Measurements from ENCODE around the gene PAX1. TPM values are rescaled to one million over a fixed set of nuclear protein-coding genes. Genes with fewer than 3 reads are reported as not detected.

The PAX1 gene
- total RNA-seq = under 1 TPM in 1 of 9 donors, not detected in 8; 0.44 TPM
- not detected for polyA plus RNA-seq
- long read RNA-seq, donor 1 = 0 reads
- long read RNA-seq, donor 2 = 0 reads
- long read RNA-seq, donor 3 = 0 reads

DNA sequence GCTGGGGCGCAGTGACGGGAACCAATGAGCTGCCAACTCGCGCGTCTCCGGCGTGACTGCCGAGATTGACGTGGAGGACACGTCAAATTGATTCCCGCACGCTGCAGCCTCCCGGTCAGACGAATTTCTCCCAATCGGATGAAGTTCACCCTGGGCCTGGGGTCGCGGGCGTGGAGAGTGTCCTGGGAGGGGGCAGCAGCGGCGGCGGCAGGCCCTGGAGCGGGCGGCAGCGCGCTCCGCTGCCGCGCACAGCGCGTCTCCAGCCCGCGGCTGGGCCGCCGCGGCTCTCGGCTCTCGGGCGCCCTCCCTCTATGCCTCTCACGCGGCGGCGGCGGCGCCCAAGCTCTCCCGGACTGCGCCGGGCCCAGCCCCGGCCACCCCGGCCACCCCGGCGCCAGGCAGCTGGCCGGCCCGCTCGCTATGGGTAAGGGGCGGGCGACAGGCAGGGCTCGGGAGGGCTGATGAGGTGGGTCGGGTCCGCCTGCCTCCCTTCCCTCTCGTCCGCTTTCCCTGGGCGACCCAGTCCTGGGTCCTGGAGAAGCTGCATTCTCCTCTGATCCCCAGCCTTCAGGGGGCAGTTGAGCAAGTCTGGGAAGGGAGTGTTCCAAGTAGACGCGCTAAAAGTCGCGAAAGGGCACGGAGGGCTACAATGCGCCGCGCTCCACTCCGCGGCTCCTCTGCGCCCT lies at the start of gene PAX1:
Gene PAX1, plus strand, starts transcription at position 90 of the 686 bp plus-strand sequence. Its CDS starts 49 bp downstream, at position 139.
- DNase-seq = no peak
- peak in 3 of 4 donors; percentile 31 to 71 (median 64) for ATAC-seq
- Histone ChIP-seq H3K36me3 (no peaks in the 10 kb centered on the region), H3K9me3 (no peaks in the 10 kb centered on the region), H3K4me3 (peak within 1 kb of the TSS in 5 of 12 donors; percentile 6 to 36 (median 26)), H3K27me3 (peaks cover 45 to 97% (median 93%) of the 10 kb centered on the region in 9 donors), H3K4me1 (peaks cover 0 to 45% (median 2%) of the 10 kb centered on the region in 12 donors), H3K27ac (no peak within 1 kb of the TSS)
- no peak for TF ChIP-seq POLR2A (IDR thresholded peaks at IDR 0.05)
- TF ChIP-seq, protein P1, sequence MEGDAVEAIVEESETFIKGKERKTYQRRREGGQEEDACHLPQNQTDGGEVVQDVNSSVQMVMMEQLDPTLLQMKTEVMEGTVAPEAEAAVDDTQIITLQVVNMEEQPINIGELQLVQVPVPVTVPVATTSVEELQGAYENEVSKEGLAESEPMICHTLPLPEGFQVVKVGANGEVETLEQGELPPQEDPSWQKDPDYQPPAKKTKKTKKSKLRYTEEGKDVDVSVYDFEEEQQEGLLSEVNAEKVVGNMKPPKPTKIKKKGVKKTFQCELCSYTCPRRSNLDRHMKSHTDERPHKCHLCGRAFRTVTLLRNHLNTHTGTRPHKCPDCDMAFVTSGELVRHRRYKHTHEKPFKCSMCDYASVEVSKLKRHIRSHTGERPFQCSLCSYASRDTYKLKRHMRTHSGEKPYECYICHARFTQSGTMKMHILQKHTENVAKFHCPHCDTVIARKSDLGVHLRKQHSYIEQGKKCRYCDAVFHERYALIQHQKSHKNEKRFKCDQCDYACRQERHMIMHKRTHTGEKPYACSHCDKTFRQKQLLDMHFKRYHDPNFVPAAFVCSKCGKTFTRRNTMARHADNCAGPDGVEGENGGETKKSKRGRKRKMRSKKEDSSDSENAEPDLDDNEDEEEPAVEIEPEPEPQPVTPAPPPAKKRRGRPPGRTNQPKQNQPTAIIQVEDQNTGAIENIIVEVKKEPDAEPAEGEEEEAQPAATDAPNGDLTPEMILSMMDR (IDR thresholded peaks at IDR 0.05) = peak in 1 of 12 donors; percentile 18
- 1 to 3% (median 1%) methylated on average over 15 to 73 of the region's 73 CpGs for WGBS, 4 donors
- intact Hi-C loops (cut with DNase I) = no loop called here

GRCh38 chr20:21656308-21657067 lies 49.0 kb upstream of the PAX1 start:
- no peak overlapping the region for H3K27ac ChIP-seq
- intact Hi-C loops (cut with DNase I) = no loop called here
- no peaks in the 10 kb centered on the region for H3K4me1 ChIP-seq
- no peaks in the 10 kb centered on the region for H3K9me3 ChIP-seq
- peaks cover 0 to 5% (median 0%) of the 10 kb centered on the region in 9 donors for H3K27me3 ChIP-seq
- H3K4me3 ChIP-seq = no peak overlapping the region
- TF ChIP-seq POLR2A (IDR thresholded peaks at IDR 0.05) = no peak
- TF ChIP-seq, protein P1 (IDR thresholded peaks at IDR 0.05) = no peak
- DNase-seq (no peak), ATAC-seq (no peak)
- H3K36me3 ChIP-seq = no peaks in the 10 kb centered on the region
- WGBS, 4 donors = 53 to 57% (median 55%) methylated on average over 7 of the region's 7 CpGs

- intact Hi-C loops (cut with DNase I) = no loop called here
- Histone ChIP-seq H3K27me3 (no peaks in the 10 kb centered on the region), H3K4me3 (no peak overlapping the region), H3K36me3 (no peaks in the 10 kb centered on the region), H3K9me3 (no peaks in the 10 kb centered on the region), H3K27ac (no peak overlapping the region), H3K4me1 (no peaks in the 10 kb centered on the region)
- ATAC-seq (peak; percentile 63 to 80 (median 70)), DNase-seq (no peak)
- TF ChIP-seq, protein P1 (IDR thresholded peaks at IDR 0.05) = no peak
- no peak for TF ChIP-seq POLR2A (IDR thresholded peaks at IDR 0.05)
- WGBS, 4 donors = 51 to 57% (median 53%) methylated on average over 8 of the region's 8 CpGs
Observed at GRCh38 chr20:21661488-21662055, 43.9 kb upstream of the PAX1 start.

GRCh38 chr20:21663465-21663864 lies 42.0 kb upstream of the PAX1 start:
- H3K4me3 ChIP-seq = no peak overlapping the region
- no peaks in the 10 kb centered on the region for H3K4me1 ChIP-seq
- no peak overlapping the region for H3K27ac ChIP-seq
- WGBS, 4 donors = 88 to 92% (median 88%) methylated on average over 2 of the region's 2 CpGs
- H3K27me3 ChIP-seq = no peaks in the 10 kb centered on the region
- no peak for TF ChIP-seq POLR2A (IDR thresholded peaks at IDR 0.05)
- TF ChIP-seq, protein P1 (IDR thresholded peaks at IDR 0.05) = no peak
- no peaks in the 10 kb centered on the region for H3K36me3 ChIP-seq
- ATAC-seq (no peak), DNase-seq (no peak)
- no peaks in the 10 kb centered on the region for H3K9me3 ChIP-seq
- intact Hi-C loops (cut with DNase I) = no loop called here
